H9 (cell line): ENCODE measurements around the gene TGFBR3L. TPM values are rescaled to one million over a fixed set of nuclear protein-coding genes. Genes with fewer than 3 reads are reported as not detected.

ENCODE experiments used
- DNase-seq: peaks from one replicate; pipeline ENCODE4 v3.0.0-alpha.2; 2017
- H2AFZ ChIP-seq: one replicate; pipeline ENCODE4 v1.6.1; 2013; ENCODE audit warnings: mild to moderate bottlenecking, low read length, control low read depth, moderate library complexity
- H2AK5ac ChIP-seq: 2 replicates; pipeline ENCODE4 v1.6.1; 2013; ENCODE audit warnings: low read length, control low read depth, mixed read lengths; ENCODE audit not compliant: insufficient read length
- H2BK120ac ChIP-seq: one replicate; pipeline ENCODE4 v1.6.1; 2013; ENCODE audit warnings: low read depth, mild to moderate bottlenecking, low read length, control low read depth, inconsistent platforms; ENCODE audit not compliant: poor library complexity, severe bottlenecking
- H2BK12ac ChIP-seq: 2 replicates; pipeline ENCODE4 v1.6.1; 2013; ENCODE audit warnings: low read length, control low read depth, mixed read lengths, low read depth; ENCODE audit not compliant: insufficient read length
- H2BK15ac ChIP-seq: 2 replicates; pipeline ENCODE4 v1.6.1; 2013; ENCODE audit warnings: low read depth, low read length, control low read depth
- H2BK20ac ChIP-seq: one replicate; pipeline ENCODE4 v1.6.1; 2013; ENCODE audit warnings: low read depth, mild to moderate bottlenecking, low read length, control low read depth, inconsistent platforms; ENCODE audit not compliant: poor library complexity, severe bottlenecking
- H2BK5ac ChIP-seq: 2 replicates; pipeline ENCODE4 v1.6.1; 2013; ENCODE audit warnings: low read length, control low read depth, mixed read lengths; ENCODE audit not compliant: insufficient read length
- H3K14ac ChIP-seq: 2 replicates; pipeline ENCODE4 v1.6.1; 2013; ENCODE audit warnings: low read length, control low read depth; ENCODE audit not compliant: insufficient read depth
- H3K18ac ChIP-seq: 2 replicates; pipeline ENCODE4 v1.6.1; 2013; ENCODE audit warnings: low read depth, mild to moderate bottlenecking, mixed read lengths, low read length, control low read depth; ENCODE audit not compliant: insufficient read length
- H3K23ac ChIP-seq: 2 replicates; pipeline ENCODE4 v1.6.1; 2013; ENCODE audit warnings: low read length, control low read depth, mixed read lengths, low read depth; ENCODE audit not compliant: insufficient read length
- H3K23me2 ChIP-seq: 2 replicates; pipeline ENCODE4 v1.6.1; 2013; ENCODE audit warnings: low read depth, mild to moderate bottlenecking, mixed read lengths, low read length, control low read depth; ENCODE audit not compliant: insufficient read length, poor library complexity, severe bottlenecking
- H3K27ac ChIP-seq: 2 replicates; pipeline ENCODE4 v1.5.1; 2013; ENCODE audit warnings: low read length, control low read depth, mixed read lengths, low read depth; ENCODE audit not compliant: insufficient read length
- H3K27me3 ChIP-seq: 2 replicates; pipeline ENCODE4 v1.6.1; 2013; ENCODE audit warnings: low read length, control low read depth, inconsistent platforms; ENCODE audit not compliant: insufficient read depth
- H3K4ac ChIP-seq: 2 replicates; pipeline ENCODE4 v1.6.1; 2013; ENCODE audit warnings: low read depth, mild to moderate bottlenecking, control low read depth, inconsistent platforms, low read length, moderate library complexity
- H3K4me1 ChIP-seq: 2 replicates; pipeline ENCODE4 v1.6.1; 2013; ENCODE audit warnings: low read length, control low read depth, inconsistent platforms; ENCODE audit not compliant: insufficient read depth
- H3K4me2 ChIP-seq: 2 replicates; pipeline ENCODE4 v1.6.1; 2013; ENCODE audit warnings: low read length, control low read depth, mixed read lengths; ENCODE audit not compliant: insufficient read length, insufficient read depth
- H3K56ac ChIP-seq: 2 replicates; pipeline ENCODE4 v1.6.1; 2013; ENCODE audit warnings: low read depth, mild to moderate bottlenecking, mixed read lengths, low read length, control low read depth; ENCODE audit not compliant: insufficient read length
- H3K79me1 ChIP-seq: 2 replicates; pipeline ENCODE4 v1.6.1; 2013; ENCODE audit warnings: low read depth, mild to moderate bottlenecking, moderate library complexity, low read length, control low read depth, inconsistent platforms; ENCODE audit not compliant: insufficient read depth, poor library complexity, severe bottlenecking
- H3K79me2 ChIP-seq: 2 replicates; pipeline ENCODE4 v1.6.1; 2013; ENCODE audit warnings: low read length, control low read depth, inconsistent platforms; ENCODE audit not compliant: insufficient read depth
- H3K9ac ChIP-seq: 2 replicates; pipeline ENCODE4 v1.6.1; 2013; ENCODE audit warnings: low read length, control low read depth, mixed read lengths; ENCODE audit not compliant: insufficient read length; ENCODE audit errors: extremely low read depth
- H3K9me3 ChIP-seq: one replicate; pipeline ENCODE4 v1.6.1; 2013; ENCODE audit warnings: low read depth, low read length, inconsistent platforms; ENCODE audit not compliant: control insufficient read depth
- H3T11ph ChIP-seq: one replicate; pipeline ENCODE4 v1.6.1; 2013; ENCODE audit warnings: mild to moderate bottlenecking, low read length, control low read depth, inconsistent platforms
- H4K20me1 ChIP-seq: one replicate; pipeline ENCODE4 v1.6.1; 2013; ENCODE audit not compliant: control insufficient read depth, insufficient read length, insufficient read depth
- H4K5ac ChIP-seq: 2 replicates; pipeline ENCODE4 v1.6.1; 2013; ENCODE audit warnings: low read depth, mild to moderate bottlenecking, mixed read lengths, low read length, control low read depth; ENCODE audit not compliant: insufficient read length
- H4K8ac ChIP-seq: replicated peaks from 2 replicates; pipeline ENCODE4 v1.6.1; 2013; ENCODE audit warnings: low read length, control low read depth, mixed read lengths, low read depth; ENCODE audit not compliant: insufficient read length
- H4K91ac ChIP-seq: 2 replicates; pipeline ENCODE4 v1.6.1; 2013; ENCODE audit warnings: low read depth, mild to moderate bottlenecking, moderate library complexity, mixed read lengths, low read length, control low read depth; ENCODE audit not compliant: insufficient read length
- H3K27ac Mint-ChIP-seq, 3 experiments: 2 replicates in 2 of 3; 3 replicates in 1 of 3; pipeline ENCODE4 v1.8.0; 2020 to 2021; ENCODE audit warnings: mixed read lengths in 3 of 3, mild to moderate bottlenecking in 1 of 3, moderate library complexity in 1 of 3
- H3K27me3 Mint-ChIP-seq: 2 replicates; pipeline ENCODE4 v1.8.0; 2021; ENCODE audit warnings: low read depth, mild to moderate bottlenecking, moderate library complexity, mixed read lengths
- H3K36me3 Mint-ChIP-seq, 3 experiments: 2 replicates in 2 of 3; 3 replicates in 1 of 3; pipeline ENCODE4 v1.8.0; 2020 to 2021; ENCODE audit warnings: low read depth in 3 of 3, mixed read lengths in 3 of 3; ENCODE audit not compliant: insufficient read depth in 1 of 3
- H3K4me1 Mint-ChIP-seq, 2 experiments: 2 replicates each; pipeline ENCODE4 v1.8.0; 2020; ENCODE audit warnings: mixed read lengths in 2 of 2
- H3K4me3 Mint-ChIP-seq, 2 experiments: 2 replicates in 1 of 2; 3 replicates in 1 of 2; pipeline ENCODE4 v1.8.0; 2020 to 2021; ENCODE audit warnings: mild to moderate bottlenecking in 2 of 2, mixed read lengths in 2 of 2, moderate library complexity in 1 of 2
- H3K9me3 Mint-ChIP-seq, 2 experiments: 2 replicates in 1 of 2; 3 replicates in 1 of 2; pipeline ENCODE4 v1.8.0; 2020; ENCODE audit warnings: mild to moderate bottlenecking in 2 of 2, mixed read lengths in 2 of 2, moderate library complexity in 1 of 2
- CTCF ChIP-seq: fragments of 200-600 bp; sonication (generic); conservative IDR thresholded peaks from 3 replicates; pipeline ENCODE4 v1.8.0; 2021; ENCODE audit warnings: antibody characterized with exemption, mild to moderate bottlenecking
- WGBS: extraction: QIAGEN DNeasy Blood & Tissue Kit; methylation state at CpG from one replicate; pipeline ENCODE4 v1.1.7; 2013; ENCODE audit warnings: missing lambda C conversion rate, low lambda C conversion rate, mixed read lengths; ENCODE audit not compliant: insufficient read length; ENCODE audit errors: extremely low coverage; 5-methylcytosine and 5-hydroxymethylcytosine counted together
- total RNA-seq: library from RNA; stranded (reverse); gene quantifications from 2 replicates; pipeline ENCODE4 v1.2.1, GENCODE V29; 2021

The TGFBR3L gene
- total RNA-seq, 1 experiment from 2014 or later: 5.5 TPM

- Histone ChIP-seq H3K4me2 (no peak overlapping the region), H2BK15ac (no peak overlapping the region), H3K79me2 (no peaks in the 10 kb centered on the region), H2BK120ac (no peak overlapping the region), H3K23me2 (no peaks in the 10 kb centered on the region), H4K91ac (no peak overlapping the region), H2AFZ (no peak overlapping the region), H3K27me3 (no peaks in the 10 kb centered on the region), H3K9ac (no peak overlapping the region), H3K9me3 (no peaks in the 10 kb centered on the region), H3K56ac (no peak overlapping the region), H3K4me1 (no peaks in the 10 kb centered on the region), H3K14ac (no peak overlapping the region), H2AK5ac (no peak overlapping the region), H3K4ac (no peak overlapping the region), H3K18ac (no peak overlapping the region), H3K23ac (no peak overlapping the region), H3K27ac (no peak overlapping the region), H3K79me1 (no peaks in the 10 kb centered on the region), H3T11ph (no peak overlapping the region), H2BK5ac (no peak overlapping the region), H4K5ac (no peak overlapping the region), H2BK12ac (no peak overlapping the region), H4K8ac (no peak overlapping the region), H2BK20ac (no peak overlapping the region), H4K20me1 (no peaks in the 10 kb centered on the region)
- Mint-ChIP-seq H3K27ac (no peak overlapping the region), H3K27me3 (peaks cover 6% of the 10 kb centered on the region), H3K9me3 (peaks cover 5 to 10% of the 10 kb centered on the region in 2 experiments; a peak in 3 of 5 replicates), H3K4me1 (peaks cover 2 to 4% of the 10 kb centered on the region in 2 experiments; a peak in 1 of 4 replicates), H3K4me3 (no peak overlapping the region; a peak in 1 of 5 replicates), H3K36me3 (no peaks in the 10 kb centered on the region)
- DNase-seq: no peak
- WGBS: no CpG with 5 or more reads among the region's 18 CpGs
- no peak for TF ChIP-seq CTCF
Measured at GRCh38 chr19:7879111-7879807, 35.4 kb upstream of the TGFBR3L start.
